LNCAP (cell line): ENCODE data around the gene CSMD2.

Experiments
- TF ChIP-seq, protein P1 (sequence below): fragments of 450-650 bp; IDR thresholded peaks from 2 replicates; pipeline ENCODE4 v1.5.1; 2017; ENCODE audit warnings: mild to moderate bottlenecking

The CSMD2 gene

DNA sequence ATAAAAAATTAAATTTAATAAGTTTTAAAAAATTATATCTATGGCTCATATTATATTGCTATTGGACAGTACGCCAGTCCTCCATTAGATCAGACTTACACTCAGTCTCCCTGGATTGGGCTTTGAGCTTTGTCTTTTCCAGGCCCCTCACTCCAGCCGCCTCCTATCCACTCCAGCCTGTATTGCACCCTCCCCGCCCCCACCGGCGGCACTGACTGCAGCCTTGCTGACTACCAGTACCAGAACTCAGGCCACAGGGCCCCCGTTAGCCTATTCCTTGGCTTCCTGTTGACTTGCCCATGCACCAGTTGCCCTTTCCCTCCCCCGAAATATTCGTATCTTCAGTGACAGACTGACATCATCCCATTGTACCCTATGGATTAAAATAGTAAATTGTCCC lies 127.9 kb downstream of the CSMD2 start:
- TF ChIP-seq, protein P1, sequence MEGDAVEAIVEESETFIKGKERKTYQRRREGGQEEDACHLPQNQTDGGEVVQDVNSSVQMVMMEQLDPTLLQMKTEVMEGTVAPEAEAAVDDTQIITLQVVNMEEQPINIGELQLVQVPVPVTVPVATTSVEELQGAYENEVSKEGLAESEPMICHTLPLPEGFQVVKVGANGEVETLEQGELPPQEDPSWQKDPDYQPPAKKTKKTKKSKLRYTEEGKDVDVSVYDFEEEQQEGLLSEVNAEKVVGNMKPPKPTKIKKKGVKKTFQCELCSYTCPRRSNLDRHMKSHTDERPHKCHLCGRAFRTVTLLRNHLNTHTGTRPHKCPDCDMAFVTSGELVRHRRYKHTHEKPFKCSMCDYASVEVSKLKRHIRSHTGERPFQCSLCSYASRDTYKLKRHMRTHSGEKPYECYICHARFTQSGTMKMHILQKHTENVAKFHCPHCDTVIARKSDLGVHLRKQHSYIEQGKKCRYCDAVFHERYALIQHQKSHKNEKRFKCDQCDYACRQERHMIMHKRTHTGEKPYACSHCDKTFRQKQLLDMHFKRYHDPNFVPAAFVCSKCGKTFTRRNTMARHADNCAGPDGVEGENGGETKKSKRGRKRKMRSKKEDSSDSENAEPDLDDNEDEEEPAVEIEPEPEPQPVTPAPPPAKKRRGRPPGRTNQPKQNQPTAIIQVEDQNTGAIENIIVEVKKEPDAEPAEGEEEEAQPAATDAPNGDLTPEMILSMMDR = no peak

DNA sequence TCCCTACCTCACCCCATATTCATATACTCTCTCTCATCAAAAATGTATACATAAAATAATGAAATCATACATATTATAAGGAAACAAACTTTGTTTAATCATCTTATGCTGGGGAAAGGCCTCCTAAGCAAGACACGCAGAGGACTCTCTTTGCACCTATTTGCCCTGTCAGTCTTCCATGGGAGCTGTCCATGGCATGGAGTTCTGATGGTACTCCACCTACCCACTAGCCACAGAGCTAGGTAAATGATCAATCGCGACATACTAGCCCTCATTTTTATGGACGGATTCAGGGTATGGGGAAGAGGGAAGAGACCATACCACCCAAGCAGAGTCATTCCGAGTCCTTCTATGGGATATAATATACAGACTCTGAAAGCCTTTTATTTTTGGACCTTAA lies 131.0 kb downstream of the CSMD2 start:
- TF ChIP-seq, protein P1 = no peak

GRCh38 chr1:34029954-34030353 lies 135.1 kb downstream of the CSMD2 start:
- TF ChIP-seq, protein P1 = no peak

DNA sequence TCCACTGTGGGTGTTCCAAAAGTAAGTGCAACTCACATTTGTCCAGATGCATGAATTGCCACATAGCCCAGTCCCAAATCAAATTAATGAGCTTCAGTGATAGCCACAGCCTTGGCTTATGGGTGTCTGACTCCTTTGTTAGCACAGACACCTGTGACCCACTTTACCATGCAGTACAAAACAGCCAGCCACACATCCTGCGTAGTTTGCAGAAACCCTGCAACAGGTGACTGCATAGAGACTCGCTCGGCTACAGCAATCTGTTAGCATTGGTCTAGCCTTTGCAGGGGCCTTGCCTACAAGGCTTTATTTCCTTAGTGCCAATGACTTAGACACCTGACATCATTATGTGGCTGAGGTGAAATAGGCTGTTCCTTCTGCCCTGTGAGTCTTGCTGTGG lies 135.5 kb downstream of the CSMD2 start:
- TF ChIP-seq, protein P1 = no peak

GRCh38 chr1:34028381-34029055 lies 136.5 kb downstream of the CSMD2 start:
- TF ChIP-seq, protein P1 = no peak

GRCh38 chr1:34025675-34026074 lies 139.4 kb downstream of the CSMD2 start:
- TF ChIP-seq, protein P1 = no peak

GRCh38 chr1:34024485-34024884 lies 140.5 kb downstream of the CSMD2 start:
- TF ChIP-seq, protein P1 = no peak
